Breast epithelium (tissue), 3 donors: Measurements from ENCODE around the gene MSX2.

Experiments used
- POLR2AphosphoS5 ChIP-seq, 3 donors: sonication (generic); formaldehyde crosslinking; IDR thresholded peaks; one replicate each; pipeline ENCODE4 v1.6.1; 2017; ENCODE audit warnings: antibody characterized with exemption in 3 of 3
- TF ChIP-seq, protein P1 (sequence below), 3 donors: fragments of 450-650 bp; IDR thresholded peaks; one replicate each; pipeline ENCODE4 v1.5.1; 2016 to 2017; ENCODE audit warnings: antibody characterized with exemption in 3 of 3, mild to moderate bottlenecking in 3 of 3, moderate library complexity in 3 of 3

DNA sequence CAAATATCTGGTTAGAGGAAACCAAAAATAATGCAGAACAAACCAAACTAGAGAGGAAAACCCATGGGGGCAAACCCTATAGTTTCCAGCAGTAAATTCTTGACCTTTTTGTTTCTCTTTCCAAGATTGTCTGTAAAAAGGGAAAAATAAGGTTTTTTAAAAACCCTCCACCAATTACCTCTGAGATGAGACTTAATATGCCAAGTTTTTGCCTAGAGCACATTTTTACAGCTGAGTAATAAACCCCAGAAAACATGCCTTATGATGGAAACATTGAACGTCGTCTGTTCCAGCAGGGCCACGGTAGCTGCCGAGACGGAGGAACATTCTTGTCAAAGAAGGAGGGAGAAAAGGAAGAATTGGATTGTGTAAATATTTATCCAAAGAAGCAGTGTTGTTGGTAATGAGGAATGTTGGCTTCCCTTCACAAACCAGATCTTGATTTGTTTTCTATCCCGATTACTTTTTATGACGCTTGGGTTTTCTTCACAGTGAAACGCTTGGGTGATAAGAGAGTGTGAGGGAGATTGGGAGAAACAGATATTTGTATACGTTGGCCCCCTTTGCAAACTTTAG is 17.3 kb upstream of the MSX2 start:
- TF ChIP-seq POLR2AphosphoS5 (IDR thresholded peaks at IDR 0.05) = no peak
- TF ChIP-seq, protein P1, sequence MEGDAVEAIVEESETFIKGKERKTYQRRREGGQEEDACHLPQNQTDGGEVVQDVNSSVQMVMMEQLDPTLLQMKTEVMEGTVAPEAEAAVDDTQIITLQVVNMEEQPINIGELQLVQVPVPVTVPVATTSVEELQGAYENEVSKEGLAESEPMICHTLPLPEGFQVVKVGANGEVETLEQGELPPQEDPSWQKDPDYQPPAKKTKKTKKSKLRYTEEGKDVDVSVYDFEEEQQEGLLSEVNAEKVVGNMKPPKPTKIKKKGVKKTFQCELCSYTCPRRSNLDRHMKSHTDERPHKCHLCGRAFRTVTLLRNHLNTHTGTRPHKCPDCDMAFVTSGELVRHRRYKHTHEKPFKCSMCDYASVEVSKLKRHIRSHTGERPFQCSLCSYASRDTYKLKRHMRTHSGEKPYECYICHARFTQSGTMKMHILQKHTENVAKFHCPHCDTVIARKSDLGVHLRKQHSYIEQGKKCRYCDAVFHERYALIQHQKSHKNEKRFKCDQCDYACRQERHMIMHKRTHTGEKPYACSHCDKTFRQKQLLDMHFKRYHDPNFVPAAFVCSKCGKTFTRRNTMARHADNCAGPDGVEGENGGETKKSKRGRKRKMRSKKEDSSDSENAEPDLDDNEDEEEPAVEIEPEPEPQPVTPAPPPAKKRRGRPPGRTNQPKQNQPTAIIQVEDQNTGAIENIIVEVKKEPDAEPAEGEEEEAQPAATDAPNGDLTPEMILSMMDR (IDR thresholded peaks at IDR 0.05) = no peak
